HG02588 (cell line): ENCODE measurements around the gene HEXA.

Source experiments
- ATAC-seq: cut with Tn5 transposase; IDR thresholded peaks from one replicate; pipeline ENCODE4 v1.9.1; 2021; ENCODE audit warnings: mild to moderate bottlenecking, moderate library complexity; ENCODE audit not compliant: unreplicated experiment

The HEXA gene

DNA sequence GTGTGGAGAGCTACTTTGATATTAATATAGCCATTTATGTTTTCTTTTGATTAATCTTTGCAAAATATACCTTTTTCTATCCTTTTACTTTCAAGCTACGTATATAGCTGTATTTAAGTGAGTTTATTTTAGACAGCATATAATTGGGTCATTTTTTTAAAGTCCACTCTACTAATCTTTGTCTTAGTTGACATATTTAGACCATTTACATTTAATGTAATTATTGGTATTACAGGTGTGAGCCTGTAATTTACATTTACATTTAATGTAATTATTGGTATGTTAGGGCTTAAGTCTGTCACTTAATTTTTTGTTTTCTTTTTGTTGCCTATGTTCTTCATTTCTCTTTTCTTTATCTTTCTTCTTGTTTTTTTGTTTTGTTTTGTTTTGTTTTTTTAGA is 52.1 kb downstream of the HEXA start:
- no peak for ATAC-seq

DNA sequence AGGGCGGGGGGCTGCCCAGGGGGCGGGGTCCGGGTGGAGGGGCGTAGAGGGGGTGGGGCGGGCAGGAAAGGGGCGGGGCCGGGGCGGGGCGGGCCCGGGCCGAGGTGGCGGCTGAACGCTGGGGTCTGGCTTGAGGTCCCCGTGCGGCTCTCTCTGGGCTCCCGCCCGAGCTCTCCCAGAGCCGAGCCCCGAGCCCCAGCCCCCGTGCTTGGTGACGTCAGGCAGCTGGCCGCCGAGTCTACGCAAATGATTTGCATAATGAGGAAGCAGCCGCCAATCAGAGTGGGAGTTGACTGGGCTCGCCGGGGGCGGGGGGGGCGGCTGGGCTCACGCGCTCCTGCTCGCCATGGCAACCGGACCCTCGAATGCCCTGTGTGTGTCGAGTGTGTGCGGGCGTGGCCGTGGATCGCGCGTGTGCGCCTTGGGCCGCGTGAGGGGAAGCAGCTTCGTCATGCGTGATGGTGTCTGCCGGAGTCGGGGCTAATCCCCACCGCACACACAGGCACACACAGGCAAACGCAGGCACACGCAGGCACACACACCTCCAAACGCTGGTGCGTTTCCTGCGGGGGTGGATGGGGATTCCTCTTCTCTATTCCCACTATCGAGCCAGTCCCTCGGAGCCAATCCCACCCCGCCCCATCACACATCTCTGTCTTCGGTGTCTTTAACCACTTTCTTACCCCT is 55.7 kb downstream of the HEXA start, which contains the start of gene CELF6:
TSS of gene CELF6 (minus strand) at position 173 of the 687 bp plus-strand sequence. CDS start 283 bp downstream, outside the sequence.
- ATAC-seq, result peak; percentile 62

DNA sequence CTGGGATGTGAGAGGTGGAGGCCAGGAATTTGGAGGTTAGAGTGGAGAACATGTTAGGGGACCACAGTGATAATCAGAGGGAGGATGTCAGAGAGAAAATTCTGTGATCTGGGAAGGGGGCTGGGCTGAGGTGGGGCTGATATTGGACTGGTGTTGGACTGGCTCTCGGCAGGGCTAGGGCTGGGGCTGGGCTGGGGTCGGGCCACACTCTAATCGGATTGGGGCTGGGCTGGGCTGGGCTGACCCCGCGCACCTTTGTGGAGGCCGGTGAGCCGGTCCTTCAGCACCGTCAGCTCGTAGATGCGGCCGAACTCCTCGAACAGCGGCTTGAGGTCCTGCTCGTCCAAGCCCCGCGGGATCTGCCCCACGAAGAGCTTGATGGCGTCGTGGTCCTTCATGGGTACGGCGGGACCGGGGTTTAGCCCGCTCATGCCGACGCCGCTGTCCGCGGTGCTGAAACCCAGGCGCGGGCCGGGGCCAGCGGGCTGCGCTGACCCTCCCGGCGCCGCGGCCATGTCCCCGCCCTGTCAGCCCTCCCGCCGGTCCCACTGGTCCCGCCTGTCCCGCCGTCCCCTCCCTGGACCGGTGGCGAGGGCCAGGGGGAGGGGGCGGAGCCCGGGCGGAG is 56.3 kb downstream of the HEXA start:
- ATAC-seq, result peak; percentile 34

DNA sequence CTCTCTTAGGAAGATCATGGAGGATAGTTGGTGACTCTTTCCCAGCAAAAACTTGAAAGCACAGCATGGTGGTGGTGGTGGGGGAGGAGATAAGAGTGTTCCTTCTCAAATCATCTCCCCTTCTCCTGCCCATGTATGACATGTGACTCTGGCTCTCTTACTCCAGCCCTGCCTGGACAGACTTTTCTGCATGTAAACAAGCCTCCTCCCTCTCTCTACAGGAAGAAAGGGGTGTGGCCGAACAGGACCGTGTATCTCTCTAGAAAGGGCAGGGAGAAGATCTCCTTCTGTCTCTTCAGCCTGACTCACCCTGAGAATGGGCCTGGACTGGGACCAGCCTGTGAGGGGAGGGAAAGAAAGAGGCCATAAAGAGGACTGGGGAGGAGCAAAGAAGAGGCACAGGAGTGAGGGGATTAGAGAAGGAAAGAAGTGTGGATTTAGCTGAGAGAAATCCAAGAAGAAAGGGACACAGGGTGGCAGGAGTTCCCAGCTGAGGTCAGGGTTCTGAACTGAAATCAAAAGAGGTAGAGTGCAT is 57.3 kb downstream of the HEXA start:
- no peak for ATAC-seq

DNA sequence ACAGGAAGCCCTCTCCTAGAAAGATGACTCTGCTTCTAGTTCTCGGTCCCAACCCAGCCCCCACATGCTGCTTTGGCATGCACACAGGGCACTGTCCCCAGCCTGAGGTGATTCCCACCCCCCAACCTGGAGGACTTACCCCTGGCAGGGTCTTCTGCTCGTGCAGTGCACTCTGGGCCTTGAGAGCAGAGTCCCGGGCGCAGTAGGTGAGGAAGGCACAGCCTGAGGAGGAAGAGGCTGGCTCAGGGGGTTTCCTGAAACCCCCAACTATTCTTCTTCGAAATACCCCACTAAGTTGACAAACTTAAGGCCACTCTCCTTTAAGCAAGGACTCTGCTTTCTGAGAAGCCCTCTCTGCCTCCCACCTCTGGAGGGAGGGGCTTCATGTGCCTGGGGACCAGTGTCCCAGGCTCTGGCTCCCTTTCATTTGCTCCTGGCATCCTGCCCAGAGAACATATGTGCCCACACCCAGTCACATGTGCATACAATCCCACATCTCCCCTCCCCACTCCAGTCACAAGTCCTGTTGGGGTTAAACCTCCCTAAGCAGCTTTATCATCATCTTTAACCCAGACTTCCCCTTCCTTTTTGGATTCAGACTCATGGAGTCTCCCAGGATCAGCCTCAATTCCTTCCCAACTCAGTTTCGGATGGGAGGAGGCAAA is 60.0 kb downstream of the HEXA start:
- ATAC-seq, result no peak

DNA sequence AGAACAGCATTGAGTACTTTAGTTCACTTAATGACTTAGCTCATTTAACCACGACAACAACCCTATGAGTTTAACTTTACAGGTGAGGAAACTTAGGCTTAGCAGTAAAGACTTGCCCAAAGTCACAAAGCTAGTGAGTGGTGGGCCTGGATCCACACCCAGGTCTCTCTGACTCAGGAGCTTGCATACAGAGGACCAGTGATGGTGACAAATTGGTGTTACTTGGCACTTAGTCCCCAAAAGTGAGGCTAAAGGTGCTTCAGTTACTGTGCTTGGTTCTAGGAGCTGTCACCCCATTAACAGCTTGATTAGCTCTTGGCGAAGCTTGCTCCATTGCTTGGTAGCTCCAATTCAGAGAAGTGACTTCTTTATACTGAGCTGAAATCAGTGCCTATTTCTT is 61.9 kb downstream of the HEXA start:
- no peak for ATAC-seq

DNA sequence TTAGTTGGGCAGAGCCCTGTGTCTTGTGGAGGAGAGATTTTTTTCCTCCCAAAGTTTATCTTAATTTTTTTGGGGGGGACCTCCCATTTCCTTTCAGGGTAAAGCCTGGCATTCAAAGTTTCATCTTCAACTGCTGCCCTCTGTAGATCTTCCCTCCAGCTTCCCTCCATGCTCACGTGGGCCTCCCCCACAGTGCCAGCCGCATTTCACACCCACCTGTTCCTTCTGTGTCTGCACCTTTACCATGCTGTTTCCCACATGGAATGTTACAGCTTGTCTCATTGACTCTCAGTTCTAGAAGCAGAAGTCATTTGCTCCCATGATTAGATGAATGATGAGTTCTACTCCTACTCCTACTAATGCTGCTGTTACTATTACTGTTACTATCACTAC is 62.4 kb downstream of the HEXA start:
- ATAC-seq, result no peak

DNA sequence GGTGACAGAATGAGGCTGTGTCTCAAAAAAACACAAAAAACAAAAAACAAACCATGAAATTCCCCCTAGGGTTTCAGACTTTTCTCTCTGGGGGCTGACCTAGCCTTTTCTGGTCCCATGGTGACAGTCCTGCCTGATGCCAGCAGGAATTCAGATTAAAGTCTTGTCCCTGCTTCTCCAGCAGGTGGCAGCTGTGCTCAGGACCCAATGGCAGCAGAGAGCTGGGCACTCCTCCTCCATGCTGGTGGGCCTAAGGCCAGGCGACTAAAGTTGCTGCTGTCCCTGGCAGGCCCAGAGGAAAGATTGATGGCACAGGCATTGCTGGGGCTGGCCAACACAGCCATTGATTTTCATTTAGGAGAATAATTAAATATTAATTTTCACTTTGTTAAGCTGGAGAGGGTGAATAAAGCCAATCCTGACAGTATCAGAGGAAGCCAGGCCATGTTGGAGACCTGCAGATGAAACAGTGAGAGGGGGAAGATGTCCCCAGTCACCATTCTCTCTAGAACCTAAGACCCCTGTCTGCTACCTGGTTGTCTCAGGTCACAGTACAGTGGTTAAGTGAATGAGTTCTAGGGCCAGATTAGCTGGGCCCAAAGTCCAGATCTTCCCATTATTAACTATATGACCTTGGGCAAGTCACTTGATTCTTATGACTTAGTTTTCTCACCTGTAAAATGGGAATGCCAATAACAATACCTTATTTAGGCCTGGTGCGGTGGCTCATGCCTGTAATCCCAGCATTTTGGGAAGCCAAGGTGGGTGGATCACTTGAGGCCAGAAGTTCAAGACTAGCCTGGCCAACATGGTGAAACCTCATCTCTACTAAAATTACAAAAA is 63.0 kb downstream of the HEXA start:
- no peak for ATAC-seq

DNA sequence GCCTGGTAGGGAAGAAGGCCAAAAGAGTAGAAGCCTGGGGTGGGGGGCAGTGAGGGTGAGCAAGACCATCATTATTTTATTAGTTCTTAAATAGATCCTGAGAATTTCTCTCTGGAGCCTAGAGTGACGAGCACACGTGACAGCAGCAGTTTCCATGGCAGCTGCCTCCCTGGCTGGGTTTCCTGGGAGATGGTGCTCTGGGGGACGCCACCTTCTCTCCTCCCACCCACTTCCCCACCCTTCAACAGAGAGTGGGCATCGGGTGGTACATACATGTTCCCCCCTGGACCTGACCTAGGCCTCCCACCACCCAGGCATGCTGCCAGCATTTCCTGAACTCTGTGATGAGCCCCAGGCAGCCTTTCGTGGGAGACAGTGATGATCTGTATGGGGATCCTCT is 68.8 kb downstream of the HEXA start:
- ATAC-seq, result no peak

DNA sequence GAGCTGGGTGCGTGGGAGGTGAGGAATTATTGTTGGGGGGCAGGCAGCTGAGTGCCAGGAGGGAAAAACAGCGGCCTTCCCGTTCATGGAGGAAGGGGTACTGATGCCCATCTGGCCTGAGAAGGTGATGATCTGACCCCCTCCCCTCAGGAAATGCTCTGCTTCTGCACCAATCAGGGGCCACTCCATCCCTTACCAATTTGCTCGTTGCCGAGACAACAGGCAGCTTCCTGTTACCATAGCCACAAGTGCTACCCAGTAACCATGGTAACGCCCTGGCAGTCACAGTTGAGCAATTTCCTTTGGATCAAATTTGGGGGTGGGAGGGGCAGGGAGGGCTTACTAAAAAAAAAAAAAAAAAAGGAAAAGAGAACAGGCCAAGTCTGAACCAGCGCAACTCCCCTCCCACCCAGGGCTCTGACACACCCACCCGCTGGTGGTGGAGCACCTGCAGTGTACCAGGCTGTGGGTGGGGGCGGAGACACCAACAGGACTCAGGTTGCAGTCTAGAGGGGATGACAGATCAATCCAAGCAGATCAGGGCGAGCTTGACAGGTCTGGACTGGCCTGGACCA is 69.5 kb downstream of the HEXA start:
- ATAC-seq, result no peak

DNA sequence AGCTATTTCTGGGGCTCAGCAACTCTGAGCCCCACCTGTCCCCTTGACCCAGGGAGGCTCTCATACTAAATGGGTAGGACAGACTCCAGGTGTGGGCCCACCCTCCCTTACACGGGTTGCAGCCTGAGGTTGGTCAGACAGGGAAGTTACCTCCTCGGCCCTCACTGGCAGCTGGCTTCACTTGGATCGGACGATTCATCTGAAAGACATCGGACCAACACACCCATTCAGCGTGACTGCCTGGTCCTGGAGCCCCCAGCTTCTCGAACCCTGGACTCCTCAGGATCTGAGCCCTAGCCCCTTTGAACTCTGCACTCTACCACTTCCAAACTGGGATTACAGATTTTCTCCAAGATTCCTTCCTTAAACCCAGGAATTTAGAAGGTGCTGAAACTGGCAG is 71.2 kb downstream of the HEXA start:
- ATAC-seq, result no peak

DNA sequence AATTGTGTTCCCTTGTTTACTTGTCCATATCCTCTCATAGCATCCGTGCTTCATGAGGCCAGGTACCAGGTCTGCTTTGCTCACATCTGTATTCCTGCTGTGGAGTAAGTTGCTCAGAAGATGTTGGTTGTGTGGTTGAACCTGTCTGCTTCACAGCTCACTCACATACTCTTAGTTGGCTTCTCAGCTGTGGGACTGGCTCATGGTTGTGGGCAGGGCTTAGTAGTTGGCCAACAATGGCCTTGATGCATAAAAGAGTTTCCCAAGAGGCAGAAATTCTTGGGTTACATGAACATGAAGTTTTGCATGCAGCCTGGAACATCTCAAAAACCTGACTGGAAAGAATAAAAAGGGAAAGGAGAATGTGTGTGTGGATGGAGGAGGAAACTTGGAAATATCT is 72.9 kb downstream of the HEXA start:
- ATAC-seq, result no peak
